D721Med (cell line): Measurements from ENCODE around the gene RPS6KA2.

ENCODE experiments used
- DNase-seq: peaks from one replicate; pipeline ENCODE4 v3.0.0; 2011; ENCODE audit warnings: low spot score; ENCODE audit not compliant: insufficient read length
- FAIRE-seq: peaks from 2 replicates; lab custom pipeline; 2011; peaks lifted over from hg19 to GRCh38; lab: Jason Lieb, UNC
- CTCF ChIP-seq: IDR thresholded peaks from 2 replicates; pipeline ENCODE4 v1.5.1; 2012; ENCODE audit warnings: mild to moderate bottlenecking, control low read depth; ENCODE audit not compliant: insufficient read depth; ENCODE audit errors: missing control alignments

The RPS6KA2 gene

GRCh38 chr6:166423781-166424180 lies 203.3 kb downstream of the RPS6KA2 start:
- TF ChIP-seq CTCF: no peak
- no peak for FAIRE-seq

GRCh38 chr6:166423051-166423745 lies 203.9 kb downstream of the RPS6KA2 start:
- FAIRE-seq (no peak), DNase-seq (no peak)
- no peak for TF ChIP-seq CTCF

More at GRCh38 chr6:166423781-166424180, 203.3 kb downstream of the RPS6KA2 start:
- no peak for DNase-seq

GRCh38 chr6:166422201-166422940 lies 204.7 kb downstream of the RPS6KA2 start:
- no peak for FAIRE-seq
- no peak for DNase-seq
- no peak for TF ChIP-seq CTCF

- TF ChIP-seq CTCF: no peak
- FAIRE-seq: no peak
- DNase-seq: no peak
Observed at GRCh38 chr6:166420351-166420750, 206.7 kb downstream of the RPS6KA2 start.

GRCh38 chr6:166419717-166420116 lies 207.3 kb downstream of the RPS6KA2 start:
- FAIRE-seq: no peak
- no peak for TF ChIP-seq CTCF
- DNase-seq: no peak

- TF ChIP-seq CTCF: no peak
- FAIRE-seq: no peak
- DNase-seq: no peak
Observed at GRCh38 chr6:166419286-166419685, 207.8 kb downstream of the RPS6KA2 start.

GRCh38 chr6:166418691-166419143 lies 208.3 kb downstream of the RPS6KA2 start:
- FAIRE-seq (no peak), DNase-seq (no peak)
- TF ChIP-seq CTCF: no peak
